A673 (cell line): ENCODE results near the gene CACNA1A.

Source experiments
- CTCF ChIP-seq: fragments of 300-800, 200-600 bp; sonication (generic); conservative IDR thresholded peaks from 2 replicates; pipeline ENCODE4 v1.5.1; 2017; ENCODE audit warnings: low read depth, mild to moderate bottlenecking, antibody characterized with exemption, low read length, moderate library complexity, mixed read lengths
- EZH2 ChIP-seq: fragments of 200-600 bp; sonication (generic); IDR thresholded peaks from 2 replicates; pipeline ENCODE4 v1.6.1; 2017; ENCODE audit warnings: borderline replicate concordance, low read depth, mild to moderate bottlenecking, mixed read lengths, antibody characterized with exemption, low read length; ENCODE audit not compliant: poor library complexity, severe bottlenecking

GRCh38 chr19:13430790-13431582 lies 75.3 kb downstream of the CACNA1A start:
- TF ChIP-seq CTCF (peak; percentile 72), EZH2 (no peak)
